GM12878 (cell line): ENCODE measurements around the gene ABITRAM.

Experiments
- RCOR1 ChIP-seq: conservative IDR thresholded peaks from 2 replicates; pipeline ENCODE4 v1.6.1; 2012; ENCODE audit warnings: low read depth, low read length, improper control_type of control experiment
- SMARCA5 ChIP-seq: fragments of 450-650 bp; IDR thresholded peaks from 2 replicates; pipeline ENCODE4 v1.6.1; 2017; ENCODE audit warnings: mild to moderate bottlenecking

DNA sequence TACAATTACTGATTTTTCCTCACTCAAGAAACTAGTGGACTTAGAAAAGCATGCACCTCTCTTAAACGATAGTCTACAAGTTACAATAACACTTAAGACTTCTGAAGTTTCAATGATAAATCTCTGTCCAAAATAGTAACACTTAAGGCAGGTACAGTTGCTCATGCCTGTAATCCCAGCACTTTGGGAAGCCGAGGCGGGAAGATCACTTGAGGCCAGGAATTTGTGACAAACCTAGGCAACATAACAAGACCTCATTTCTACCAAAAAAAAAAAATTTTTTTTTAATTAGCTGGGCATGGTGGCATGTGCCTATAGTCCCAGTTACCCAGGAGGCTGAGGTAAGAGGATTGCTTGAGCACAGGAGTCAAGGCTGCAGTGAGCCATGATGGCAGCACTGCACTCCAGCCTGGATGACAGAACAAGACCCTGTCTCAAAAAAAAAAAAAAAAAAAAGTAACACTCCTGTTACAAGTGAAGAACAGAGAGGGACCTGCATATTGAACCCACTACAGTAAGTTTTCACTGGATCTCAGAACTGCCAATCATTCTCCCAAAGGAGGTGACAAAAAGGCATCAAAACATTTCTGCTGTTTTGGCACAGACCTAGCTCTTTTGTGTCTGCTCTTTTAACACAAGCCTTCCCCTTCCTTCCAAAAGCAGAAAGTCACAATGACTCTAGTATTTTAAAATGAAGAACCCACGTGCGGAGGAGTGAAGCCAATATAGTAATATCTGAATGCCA, 3.5 kb downstream of the ABITRAM start:
- TF ChIP-seq SMARCA5 (no peak), RCOR1 (no peak)
